H1 (cell line): ENCODE results near the gene TGM2. TPM values are rescaled to one million over a fixed set of nuclear protein-coding genes. Genes with fewer than 3 reads are reported as not detected.

Experiments used
- CTCF ChIA-PET: fragments of 300-600 bp; sonication (Branson Sonifier 250); formaldehyde crosslinking; loops from one replicate; lab custom pipeline; 2021; ENCODE audit not compliant: partially characterized antibody; lab: Charles Lee
- POLR2A ChIA-PET: fragments of 300-600 bp; sonication (Branson Sonifier 250); formaldehyde crosslinking; loops from one replicate; lab custom pipeline; 2021; ENCODE audit warnings: inconsistent platforms; ENCODE audit not compliant: partially characterized antibody; lab: Charles Lee
- DNase-seq, 2 experiments: peaks; one replicate each; pipeline versions ENCODE4 v3.0.0 to v3.0.0-alpha.2; 2010 to 2022; ENCODE audit warnings: low spot score in 2 of 2, low read depth in 1 of 2, mixed read lengths in 1 of 2
- FAIRE-seq: peaks from 2 replicates; lab custom pipeline; 2011; peaks lifted over from hg19 to GRCh38; lab: Jason Lieb, UNC
- H2AFZ ChIP-seq: 2 replicates; pipeline ENCODE4 v1.8.1; 2012; ENCODE audit warnings: low read length, inconsistent platforms
- H2AK5ac ChIP-seq: 2 replicates; pipeline ENCODE4 v1.6.1; 2013; ENCODE audit warnings: low read depth, low read length
- H2BK120ac ChIP-seq: replicated peaks from 2 replicates; pipeline ENCODE3; 2013; ENCODE audit warnings: low read depth, low read length, inconsistent platforms
- H2BK12ac ChIP-seq: 2 replicates; pipeline ENCODE4 v1.6.1; 2013; ENCODE audit warnings: low read depth, low read length
- H2BK15ac ChIP-seq: 2 replicates; pipeline ENCODE4 v1.6.1; 2013; ENCODE audit warnings: low read length
- H2BK20ac ChIP-seq: 2 replicates; pipeline ENCODE4 v1.6.1; 2013; ENCODE audit warnings: low read length
- H2BK5ac ChIP-seq: 2 replicates; pipeline ENCODE4 v1.6.1; 2013; ENCODE audit warnings: low read depth, low read length
- H3K14ac ChIP-seq: 2 replicates; pipeline ENCODE4 v1.6.1; 2013; ENCODE audit warnings: inconsistent platforms; ENCODE audit not compliant: insufficient read length
- H3K18ac ChIP-seq: 2 replicates; pipeline ENCODE4 v1.6.1; 2013; ENCODE audit warnings: low read length; ENCODE audit errors: extremely low read depth
- H3K23ac ChIP-seq: 2 replicates; pipeline ENCODE4 v1.6.1; 2013; ENCODE audit warnings: inconsistent platforms; ENCODE audit not compliant: insufficient read length
- H3K23me2 ChIP-seq: 2 replicates; pipeline ENCODE4 v1.6.1; 2013; ENCODE audit warnings: low read depth, low read length
- H3K27ac ChIP-seq: 2 replicates; pipeline ENCODE4 v1.6.1; 2011; ENCODE audit warnings: low read depth, low read length, inconsistent platforms
- H3K27me3 ChIP-seq, 4 experiments: replicated peaks in 1 of 4; 1 replicate in 1 of 4; 2 replicates in 3 of 4; pipeline versions ENCODE4 v1.6.1 to v1.8.1; 2011 to 2013; ENCODE audit warnings: low read length in 3 of 4, mild to moderate bottlenecking in 3 of 4, inconsistent platforms in 2 of 4, mixed read lengths in 2 of 4, moderate library complexity in 1 of 4; ENCODE audit not compliant: control insufficient read depth in 3 of 4, insufficient read depth in 3 of 4; ENCODE audit errors: extremely low read depth in 1 of 4
- H3K36me3 ChIP-seq, 4 experiments: 2 replicates each; pipeline versions ENCODE4 v1.6.1 to v1.8.1; 2011 to 2013; ENCODE audit warnings: mild to moderate bottlenecking in 4 of 4, low read length in 3 of 4, moderate library complexity in 2 of 4, control low read depth in 1 of 4, inconsistent platforms in 1 of 4; ENCODE audit not compliant: insufficient read depth in 4 of 4, control insufficient read depth in 2 of 4
- H3K4ac ChIP-seq: replicated peaks from 2 replicates; pipeline ENCODE3; 2013; ENCODE audit warnings: low read length, low read depth, mixed read lengths, inconsistent platforms; ENCODE audit not compliant: insufficient read length
- H3K4me1 ChIP-seq, 4 experiments: replicated peaks in 1 of 4; 1 replicate in 1 of 4; 2 replicates in 3 of 4; pipeline versions ENCODE4 v1.6.1 to v1.8.1; 2011 to 2013; ENCODE audit warnings: low read length in 3 of 4, inconsistent platforms in 2 of 4, mixed read lengths in 1 of 4; ENCODE audit not compliant: insufficient read depth in 4 of 4, control insufficient read depth in 3 of 4
- H3K4me2 ChIP-seq, 2 experiments: 2 replicates each; pipeline versions ENCODE4 v1.6.1 to v1.8.1; 2011 to 2013; ENCODE audit warnings: low read depth in 2 of 2, low read length in 2 of 2, control low read depth in 1 of 2, inconsistent platforms in 1 of 2, mild to moderate bottlenecking in 1 of 2; ENCODE audit not compliant: insufficient read depth in 1 of 2
- H3K4me3 ChIP-seq, 4 experiments: fragments of 200-600, 300-600 bp in 1 of 4; sonication (generic), shearing (Covaris generic), sonication (Bioruptor Twin) in 1 of 4; 2 replicates each; pipeline versions ENCODE4 v1.5.1 to v1.8.1; 2011 to 2016; ENCODE audit warnings: low read length in 4 of 4, low read depth in 3 of 4, control low read depth in 2 of 4, inconsistent platforms in 2 of 4, mild to moderate bottlenecking in 2 of 4, mixed read lengths in 1 of 4, moderate library complexity in 1 of 4; ENCODE audit not compliant: insufficient read depth in 2 of 4; ENCODE audit errors: extremely low read depth in 1 of 4
- H3K56ac ChIP-seq: replicated peaks from 2 replicates; pipeline ENCODE3; 2013; ENCODE audit warnings: low read depth, mild to moderate bottlenecking, mixed read lengths, low read length, inconsistent platforms; ENCODE audit not compliant: insufficient read length
- H3K79me1 ChIP-seq: 2 replicates; pipeline ENCODE4 v1.6.1; 2013; ENCODE audit warnings: low read depth, low read length, control low read depth
- H3K79me2 ChIP-seq, 2 experiments: 2 replicates each; pipeline versions ENCODE4 v1.6.1 to v1.8.1; 2012 to 2013; ENCODE audit warnings: low read length in 2 of 2, mild to moderate bottlenecking in 2 of 2, inconsistent platforms in 1 of 2; ENCODE audit not compliant: insufficient read depth in 2 of 2, control insufficient read depth in 1 of 2
- H3K9ac ChIP-seq, 4 experiments: replicated peaks in 1 of 4; 1 replicate in 1 of 4; 2 replicates in 3 of 4; pipeline versions ENCODE4 v1.6.1 to v1.8.1; 2011 to 2013; ENCODE audit warnings: low read depth in 3 of 4, low read length in 3 of 4, control low read depth in 2 of 4, mild to moderate bottlenecking in 2 of 4, moderate library complexity in 2 of 4, inconsistent platforms in 1 of 4; ENCODE audit errors: extremely low read depth in 1 of 4
- H3K9me3 ChIP-seq, 2 experiments: 2 replicates each; pipeline versions ENCODE4 v1.6.1 to v1.8.1; 2012 to 2013; ENCODE audit warnings: mild to moderate bottlenecking in 2 of 2, moderate library complexity in 2 of 2, control low read depth in 1 of 2, inconsistent platforms in 1 of 2, low read depth in 1 of 2, low read length in 1 of 2, mixed read lengths in 1 of 2; ENCODE audit not compliant: insufficient read depth in 2 of 2
- H4K20me1 ChIP-seq, 2 experiments: replicated peaks in 1 of 2; 2 replicates each; pipeline versions ENCODE3 to v1.8.1; 2011 to 2013; ENCODE audit warnings: inconsistent platforms in 2 of 2, low read length in 2 of 2, mild to moderate bottlenecking in 1 of 2; ENCODE audit not compliant: insufficient read depth in 2 of 2, control insufficient read depth in 1 of 2
- H4K5ac ChIP-seq: 2 replicates; pipeline ENCODE4 v1.6.1; 2013; ENCODE audit warnings: low read length, low read depth, mixed read lengths, inconsistent platforms; ENCODE audit not compliant: insufficient read length
- H4K8ac ChIP-seq: 2 replicates; pipeline ENCODE4 v1.8.0; 2013; ENCODE audit warnings: mild to moderate bottlenecking, moderate library complexity, low read length, inconsistent platforms; ENCODE audit not compliant: insufficient read depth; ENCODE audit errors: extremely low read depth
- H4K91ac ChIP-seq: replicated peaks from 2 replicates; pipeline ENCODE3; 2013; ENCODE audit warnings: low read length, mixed read lengths, inconsistent platforms; ENCODE audit not compliant: insufficient read length
- BRCA1 ChIP-seq: IDR thresholded peaks from 2 replicates; pipeline ENCODE4 v1.6.1; 2012; ENCODE audit warnings: low read depth, low read length, improper control_type of control experiment
- NANOG ChIP-seq: IDR thresholded peaks from 2 replicates; pipeline ENCODE4 v1.6.1; 2011; ENCODE audit warnings: low read length, low read depth, mild to moderate bottlenecking, inconsistent platforms; ENCODE audit not compliant: insufficient read depth, poor library complexity, severe bottlenecking
- WGBS, 2 experiments: shearing (Covaris generic) in 1 of 2; methylation state at CpG; one replicate each; pipeline versions ENCODE4 v1.1.6 to v1.1.7; 2013 to 2015; ENCODE audit warnings: low lambda C conversion rate in 2 of 2, mixed read lengths in 2 of 2, inconsistent platforms in 1 of 2, low coverage in 1 of 2, missing lambda C conversion rate in 1 of 2; ENCODE audit not compliant: insufficient replicate concordance in 2 of 2, insufficient coverage in 1 of 2, insufficient read length in 1 of 2; ENCODE audit errors: extremely low coverage in 1 of 2, missing lambda C conversion rate in 1 of 2; 5-methylcytosine and 5-hydroxymethylcytosine counted together
- polyA plus RNA-seq, 7 experiments: library from polyadenylated mRNA; depleted of rRNA in 3 of 7; stranded (reverse) in 5 of 7; unstranded in 2 of 7; fragments of >200 nt in 5 of 7; fragments of 200-250 nt in 2 of 7; gene quantifications; 1 replicate in 5 of 7; 2 replicates in 1 of 7; 4 replicates in 1 of 7; pipeline versions ENCODE4 v1.2.1 to v1.2.3, GENCODE V29; 2011 to 2013; ENCODE audit warnings: missing spikeins in 2 of 7, mixed read lengths in 2 of 7
- total RNA-seq: library from RNA; stranded (reverse); fragmentation: NEBNext Ultra II Directional; extraction: Animal tissue kit (Norgen Biotek cat#: 25700); gene quantifications from 2 replicates; pipeline ENCODE4 v1.2.1, GENCODE V29; 2021

Gene TGM2
- total and polyA plus RNA-seq, 2 of the 8 experiments (the other 6 are each of a cell fraction or from before 2014, with no cell fraction given): 0.86 to 1.0 TPM

DNA sequence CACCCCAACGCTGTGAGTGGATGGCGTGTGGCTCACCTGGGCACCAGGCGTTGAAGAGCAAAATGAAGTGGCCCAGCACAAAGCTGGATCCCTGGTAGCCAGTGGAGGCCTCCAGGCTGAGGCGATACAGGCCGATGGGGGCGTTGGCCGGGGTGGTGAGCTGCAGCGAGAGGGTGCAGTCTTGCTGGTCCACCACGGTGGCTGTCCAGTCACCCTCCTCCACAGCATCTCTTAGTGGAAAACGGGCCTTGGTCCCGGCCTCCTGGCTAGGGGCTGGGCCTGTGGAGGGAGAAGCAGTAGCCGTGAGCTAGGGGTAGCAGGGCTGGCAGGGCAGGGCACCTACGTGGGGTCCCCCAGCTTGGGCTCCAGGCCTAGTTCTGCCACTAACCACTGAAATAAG, 9.3 kb downstream of the TGM2 start:
- 90% methylated on average over 13 of the region's 13 CpGs; no CpG with 5 or more reads in 1 of the 2 experiments for WGBS, 2 experiments
- POLR2A ChIA-PET: no interaction called here
- no peak overlapping the region for H4K91ac ChIP-seq
- TF ChIP-seq NANOG: no peak
- TF ChIP-seq BRCA1: no peak

More for the DNA sequence above, 9.3 kb downstream of the TGM2 start:
- Histone ChIP-seq H3K36me3 (no peaks in the 10 kb centered on the region), H3K27me3 (no peaks in the 10 kb centered on the region), H3K4me1 (no peaks in the 10 kb centered on the region; a peak in 1 of 7 replicates), H2AFZ (no peak overlapping the region), H2BK20ac (no peak overlapping the region), H2BK12ac (no peak overlapping the region), H2AK5ac (no peak overlapping the region), H2BK5ac (no peak overlapping the region), H3K27ac (no peak overlapping the region), H2BK15ac (no peak overlapping the region), H3K18ac (no peak overlapping the region), H4K5ac (no peak overlapping the region), H3K14ac (no peak overlapping the region), H3K9me3 (no peaks in the 10 kb centered on the region), H3K4me3 (no peak overlapping the region), H3K23ac (no peak overlapping the region), H3K56ac (no peak overlapping the region), H3K23me2 (no peaks in the 10 kb centered on the region), H4K20me1 (no peaks in the 10 kb centered on the region), H4K8ac (no peak overlapping the region; the same call in 1 of the 2 replicates), H3K4me2 (no peak overlapping the region), H3K4ac (no peak overlapping the region), H3K79me2 (no peaks in the 10 kb centered on the region), H3K9ac (no peak overlapping the region), H2BK120ac (no peak overlapping the region), H3K79me1 (no peaks in the 10 kb centered on the region)
- CTCF ChIA-PET: interaction anchor here (0.7 to 2.6 kb wide), 4 partner anchors 8 to 82 kb away, joined by 3 to 13 read pairs (median 9); partner anchors contain the start of gene TGM2
- no peak for DNase-seq
- no peak for FAIRE-seq
